AG04450 (cell line): ENCODE measurements around the gene TNNC1. TPM values are rescaled to one million over a fixed set of nuclear protein-coding genes. Genes with fewer than 3 reads are reported as not detected.

ENCODE experiments used
- CTCF ChIA-PET: fragments of 300-600, 350-600 bp; formaldehyde crosslinking; extraction: SDS; loops from one replicate; lab custom pipeline; 2022; ENCODE audit warnings: antibody characterized with exemption, inconsistent platforms; lab: Charles Lee
- POLR2A ChIA-PET: fragments of 350-600 bp; formaldehyde crosslinking; extraction: SDS; loops from one replicate; lab custom pipeline; 2021; ENCODE audit warnings: antibody characterized with exemption, inconsistent platforms; lab: Yijun Ruan, JAX
- DNase-seq: peaks from one replicate; pipeline ENCODE4 v3.0.0-alpha.2; 2011; ENCODE audit warnings: low read depth, low spot score
- H3K27ac ChIP-seq: one replicate; pipeline ENCODE4 v1.5.1; 2012; ENCODE audit warnings: low read depth, low read length, control low read depth
- H3K27me3 ChIP-seq: one replicate; pipeline ENCODE4 v1.6.0; 2012; ENCODE audit warnings: low read length; ENCODE audit not compliant: control insufficient read depth, insufficient read depth
- H3K4me3 ChIP-seq: 2 replicates; pipeline ENCODE4 v1.5.1; 2011; ENCODE audit warnings: mild to moderate bottlenecking, low read depth, low read length, control low read depth
- H3K9me3 ChIP-seq: 2 replicates; pipeline ENCODE4 v1.5.1; 2012; ENCODE audit warnings: low read length; ENCODE audit not compliant: control insufficient read depth, insufficient read depth
- CTCF ChIP-seq: IDR thresholded peaks from 2 replicates; pipeline ENCODE4 v1.5.1; 2011; ENCODE audit warnings: low read depth, low read length, control low read depth, inconsistent platforms
- polyA plus RNA-seq: library from polyadenylated mRNA; depleted of rRNA; stranded (reverse); fragments of >200 nt; gene quantifications from 2 replicates; pipeline ENCODE4 v1.2.3, GENCODE V29; 2011

Gene TNNC1
- polyA plus RNA-seq, 1 experiment: 1.7 TPM

- no peak for TF ChIP-seq CTCF
- ChIA-PET CTCF (no interaction called here), POLR2A (no interaction called here)
- DNase-seq: no peak
- H3K27ac ChIP-seq: peak overlapping the region; percentile 21
- H3K4me3 ChIP-seq: no peak overlapping the region
- H3K9me3 ChIP-seq: no peaks in the 10 kb centered on the region; the same call in 1 of the 2 replicates
- no peaks in the 10 kb centered on the region for H3K27me3 ChIP-seq
These were observed 31.0 kb upstream of the TNNC1 start for GRCh38 chr3:52484680-52485461.

- ChIA-PET POLR2A (no interaction called here), CTCF (no interaction called here)
- H3K27me3 ChIP-seq: no peaks in the 10 kb centered on the region
- DNase-seq: peak; percentile 41
- no peak for TF ChIP-seq CTCF
- no peaks in the 10 kb centered on the region; the same call in 1 of the 2 replicates for H3K9me3 ChIP-seq
- no peak overlapping the region for H3K4me3 ChIP-seq
- peak overlapping the region; percentile 57 for H3K27ac ChIP-seq
These were observed 29.9 kb upstream of the TNNC1 start for GRCh38 chr3:52483577-52484381.

GRCh38 chr3:52483081-52483480, 29.2 kb upstream of the TNNC1 start:
- no peaks in the 10 kb centered on the region for H3K27me3 ChIP-seq
- ChIA-PET CTCF (interaction anchor here (2.4 kb wide), 1 partner anchor 11 kb away, joined by 11 read pairs; no protein-coding TSS in a partner anchor), POLR2A (no interaction called here)
- H3K9me3 ChIP-seq: no peaks in the 10 kb centered on the region; the same call in 1 of the 2 replicates
- H3K4me3 ChIP-seq: no peak overlapping the region
- TF ChIP-seq CTCF: no peak
- DNase-seq: no peak
- H3K27ac ChIP-seq: peak overlapping the region; percentile 57

- H3K27ac ChIP-seq: no peak overlapping the region
- peak; percentile 45 for TF ChIP-seq CTCF
- H3K27me3 ChIP-seq: no peaks in the 10 kb centered on the region
- CTCF ChIA-PET: interaction anchor here (2.4 kb wide), 1 partner anchor 10 kb away, joined by 11 read pairs; no protein-coding TSS in a partner anchor
- POLR2A ChIA-PET: no interaction called here
- no peaks in the 10 kb centered on the region; the same call in 1 of the 2 replicates for H3K9me3 ChIP-seq
- H3K4me3 ChIP-seq: no peak overlapping the region
- no peak for DNase-seq
These were observed 28.1 kb upstream of the TNNC1 start for GRCh38 chr3:52481819-52482521.
